Measurements from ENCODE around the gene RFT1. TPM values are rescaled to one million over a fixed set of nuclear protein-coding genes. Genes with fewer than 3 reads are reported as not detected.

Gene RFT1
- total RNA-seq, 1 donor from 2014 or later: 10.5 TPM

GRCh38 chr3:53170325-53171063, 40.3 kb upstream of the RFT1 start:
- H3K27me3 Mint-ChIP-seq (ENCODE audit: unreplicated experiment): peaks cover 5% of the 10 kb centered on the region
- peaks cover 3% of the 10 kb centered on the region for H3K9me3 Mint-ChIP-seq (ENCODE audit: unreplicated experiment)
- no peak for TF ChIP-seq CTCF (IDR thresholded peaks at IDR 0.05; ENCODE audit: partially characterized antibody, unreplicated experiment)
- no peak overlapping the region for H3K4me3 Mint-ChIP-seq (ENCODE audit: unreplicated experiment)
- H3K36me3 Mint-ChIP-seq (ENCODE audit: unreplicated experiment): no peaks in the 10 kb centered on the region
- H3K4me1 Mint-ChIP-seq (ENCODE audit: low read depth, unreplicated experiment): peaks cover 20% of the 10 kb centered on the region
- DNase-seq: no peak
- H3K27ac Mint-ChIP-seq (ENCODE audit: unreplicated experiment): no peak overlapping the region

GRCh38 chr3:53169832-53170324, 39.6 kb upstream of the RFT1 start:
- Mint-ChIP-seq H3K27me3 (ENCODE audit: unreplicated experiment) (peaks cover 3% of the 10 kb centered on the region), H3K36me3 (ENCODE audit: unreplicated experiment) (no peaks in the 10 kb centered on the region), H3K4me3 (ENCODE audit: unreplicated experiment) (no peak overlapping the region), H3K9me3 (ENCODE audit: unreplicated experiment) (peaks cover 3% of the 10 kb centered on the region), H3K27ac (ENCODE audit: unreplicated experiment) (no peak overlapping the region), H3K4me1 (ENCODE audit: low read depth, unreplicated experiment) (peaks cover 18% of the 10 kb centered on the region)
- TF ChIP-seq CTCF (IDR thresholded peaks at IDR 0.05; ENCODE audit: partially characterized antibody, unreplicated experiment): no peak
- no peak for DNase-seq

GRCh38 chr3:53169045-53169831, 39.0 kb upstream of the RFT1 start:
- no peak overlapping the region for H3K4me3 Mint-ChIP-seq (ENCODE audit: unreplicated experiment)
- no peaks in the 10 kb centered on the region for H3K36me3 Mint-ChIP-seq (ENCODE audit: unreplicated experiment)
- peaks cover 3% of the 10 kb centered on the region for H3K9me3 Mint-ChIP-seq (ENCODE audit: unreplicated experiment)
- peaks cover 18% of the 10 kb centered on the region for H3K4me1 Mint-ChIP-seq (ENCODE audit: low read depth, unreplicated experiment)
- H3K27me3 Mint-ChIP-seq (ENCODE audit: unreplicated experiment): peaks cover 3% of the 10 kb centered on the region
- peak; percentile 52 for DNase-seq
- no peak overlapping the region for H3K27ac Mint-ChIP-seq (ENCODE audit: unreplicated experiment)
- no peak for TF ChIP-seq CTCF (IDR thresholded peaks at IDR 0.05; ENCODE audit: partially characterized antibody, unreplicated experiment)

GRCh38 chr3:53168175-53168923, 38.1 kb upstream of the RFT1 start:
- no peak for TF ChIP-seq CTCF (IDR thresholded peaks at IDR 0.05; ENCODE audit: partially characterized antibody, unreplicated experiment)
- peaks cover 3% of the 10 kb centered on the region for H3K27me3 Mint-ChIP-seq (ENCODE audit: unreplicated experiment)
- no peak overlapping the region for H3K27ac Mint-ChIP-seq (ENCODE audit: unreplicated experiment)

More at GRCh38 chr3:53168175-53168923, 38.1 kb upstream of the RFT1 start:
- H3K4me3 Mint-ChIP-seq (ENCODE audit: unreplicated experiment): no peak overlapping the region
- peaks cover 5% of the 10 kb centered on the region for H3K9me3 Mint-ChIP-seq (ENCODE audit: unreplicated experiment)
- no peak for DNase-seq
- no peaks in the 10 kb centered on the region for H3K36me3 Mint-ChIP-seq (ENCODE audit: unreplicated experiment)
- H3K4me1 Mint-ChIP-seq (ENCODE audit: low read depth, unreplicated experiment): peaks cover 18% of the 10 kb centered on the region
